ENCODE results near the gene ABCC2.

Gene ABCC2

GRCh38 chr10:99760321-99760720, 22.1 kb upstream of the ABCC2 start:
- no peak for TF ChIP-seq CTCF (conservative IDR thresholded peaks at IDR 0.05; ENCODE audit: low read length)
- no peak overlapping the region for H3K4me3 ChIP-seq (ENCODE audit: low read length)
- no peak for DNase-seq (ENCODE audit: low read depth)

GRCh38 chr10:99761365-99761764, 21.1 kb upstream of the ABCC2 start:
- no peak for TF ChIP-seq CTCF (conservative IDR thresholded peaks at IDR 0.05; ENCODE audit: low read length)
- no peak overlapping the region for H3K4me3 ChIP-seq (ENCODE audit: low read length)
- no peak for DNase-seq (ENCODE audit: low read depth)

DNA sequence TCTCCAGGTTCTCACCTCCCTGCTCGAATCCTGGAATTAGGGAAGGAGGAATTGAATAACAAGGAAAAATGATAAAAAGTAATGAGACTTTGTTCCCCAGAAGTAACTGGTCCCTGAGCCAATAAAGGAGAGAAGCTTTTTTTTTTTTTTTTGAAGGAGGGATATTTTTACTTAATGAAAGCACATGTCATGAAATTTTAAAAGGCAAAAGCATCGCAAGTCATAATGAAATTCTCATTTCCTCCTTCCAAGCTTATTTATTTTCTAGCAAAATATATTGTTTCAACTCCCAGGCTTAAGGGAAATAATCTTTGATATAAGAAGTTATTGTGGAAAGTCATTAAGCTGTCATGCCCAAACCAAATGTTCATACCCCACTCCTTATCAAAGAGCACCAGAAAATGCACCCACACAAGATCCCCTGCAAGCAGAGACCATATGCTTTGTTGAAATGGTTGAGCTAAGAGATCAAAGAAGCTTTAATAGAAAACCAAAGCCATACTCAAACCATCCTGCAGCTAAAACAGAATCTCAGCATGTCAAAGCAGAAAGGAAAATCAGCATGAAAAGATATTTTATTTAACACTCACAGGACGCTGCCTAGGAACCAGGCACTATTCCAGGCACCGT, 16.7 kb upstream of the ABCC2 start:
- TF ChIP-seq CTCF (conservative IDR thresholded peaks at IDR 0.05; ENCODE audit: low read length) = no peak
- no peak for DNase-seq (ENCODE audit: low read depth)
- H3K4me3 ChIP-seq (ENCODE audit: low read length) = no peak overlapping the region

DNA sequence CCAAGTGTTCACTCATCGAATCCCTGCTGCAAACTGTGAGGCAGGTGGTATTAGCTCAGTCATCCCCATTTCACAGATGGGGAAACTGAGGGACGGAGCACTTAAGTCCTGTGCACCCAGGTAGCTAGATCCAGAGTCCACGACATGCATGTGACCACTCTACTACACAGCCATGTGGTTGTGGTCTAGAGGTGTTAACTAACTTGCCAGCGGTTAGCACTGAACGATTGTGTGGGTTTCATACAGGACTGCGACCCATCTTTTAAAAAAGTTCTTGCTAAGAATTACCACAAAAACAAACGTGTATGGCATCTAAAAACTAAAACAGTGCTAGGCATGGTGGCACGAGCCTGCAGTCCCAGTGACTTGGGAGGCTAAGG, 16.1 kb upstream of the ABCC2 start:
- no peak for TF ChIP-seq CTCF (conservative IDR thresholded peaks at IDR 0.05; ENCODE audit: low read length)
- no peak for DNase-seq (ENCODE audit: low read depth)
- no peak overlapping the region for H3K4me3 ChIP-seq (ENCODE audit: low read length)

- TF ChIP-seq CTCF (conservative IDR thresholded peaks at IDR 0.05; ENCODE audit: low read length) = no peak
- no peak overlapping the region for H3K4me3 ChIP-seq (ENCODE audit: low read length)
- no peak for DNase-seq (ENCODE audit: low read depth)
These were observed 14.5 kb upstream of the ABCC2 start for GRCh38 chr10:99767901-99768300.

GRCh38 chr10:99768556-99768955, 13.9 kb upstream of the ABCC2 start:
- TF ChIP-seq CTCF (conservative IDR thresholded peaks at IDR 0.05; ENCODE audit: low read length) = no peak
- DNase-seq (ENCODE audit: low read depth) = peak; percentile 45
- no peak overlapping the region for H3K4me3 ChIP-seq (ENCODE audit: low read length)

DNA sequence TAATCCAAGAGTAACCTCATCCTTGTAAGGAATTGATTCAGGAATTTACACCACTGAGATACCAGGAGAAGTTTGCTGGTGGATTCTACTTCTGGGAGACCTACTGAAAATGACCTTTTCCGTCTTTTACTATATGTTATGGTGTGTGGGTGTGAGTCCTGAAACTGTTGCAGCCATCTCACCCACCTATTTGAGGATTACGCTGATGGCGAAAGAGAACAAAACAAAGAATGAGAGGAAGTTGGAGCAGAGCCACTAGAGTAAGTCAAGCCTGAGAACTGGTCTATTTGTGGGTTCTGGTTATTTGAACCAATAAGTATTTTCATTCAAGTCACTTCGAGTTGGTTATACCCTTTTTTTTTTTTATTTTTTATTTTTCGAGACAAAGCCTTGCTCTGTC, 12.7 kb upstream of the ABCC2 start:
- no peak overlapping the region for H3K4me3 ChIP-seq (ENCODE audit: low read length)
- TF ChIP-seq CTCF (conservative IDR thresholded peaks at IDR 0.05; ENCODE audit: low read length) = no peak
- no peak for DNase-seq (ENCODE audit: low read depth)

Data from AG10803 (cell line).